A673 (cell line): Measurements from ENCODE around the gene MINDY4. TPM values are rescaled to one million over a fixed set of nuclear protein-coding genes. Genes with fewer than 3 reads are reported as not detected.

Experiments used
- BruUV-seq: library from RNA; stranded (reverse); fragments of 400-500 nt; replicated peaks from 2 replicates; lab custom pipeline; 2021; lab: Mats Ljungman, UMichigan
- CTCF ChIA-PET: fragments of 300-600 bp; sonication (Branson Sonifier 250); formaldehyde crosslinking; loops from one replicate; lab custom pipeline; 2022; ENCODE audit warnings: antibody characterized with exemption; lab: Charles Lee
- POLR2A ChIA-PET: fragments of 300-600 bp; sonication (Branson Sonifier 250); formaldehyde crosslinking; loops from one replicate; lab custom pipeline; 2022; ENCODE audit warnings: antibody characterized with exemption; ENCODE audit not compliant: low non-redundant PET; lab: Charles Lee
- DNase-seq: peaks from one replicate; pipeline ENCODE4 v3.0.0-alpha.2; 2015; ENCODE audit warnings: low spot score
- H3K27ac ChIP-seq: fragments of 200-600 bp; sonication (generic); 2 replicates; pipeline ENCODE4 v1.5.1; 2016; ENCODE audit warnings: mixed run types, low read depth, mild to moderate bottlenecking, mixed read lengths, antibody characterized with exemption, low read length; ENCODE audit not compliant: poor library complexity, severe bottlenecking
- H3K27me3 ChIP-seq: fragments of 200-600 bp; sonication (generic); replicated peaks from 2 replicates; pipeline ENCODE4 v1.6.1; 2017; ENCODE audit warnings: mixed run types, low read depth, mild to moderate bottlenecking, mixed read lengths, antibody characterized with exemption, low read length; ENCODE audit not compliant: insufficient read depth, poor library complexity
- H3K36me3 ChIP-seq: fragments of 200-600 bp; sonication (generic); 2 replicates; pipeline ENCODE4 v1.6.1; 2016; ENCODE audit warnings: mixed run types, mild to moderate bottlenecking, mixed read lengths, antibody characterized with exemption, low read length; ENCODE audit not compliant: insufficient read depth, poor library complexity, severe bottlenecking
- H3K4me1 ChIP-seq: fragments of 200-600 bp; sonication (generic); 2 replicates; pipeline ENCODE4 v1.6.1; 2017; ENCODE audit warnings: mixed run types, mild to moderate bottlenecking, mixed read lengths, antibody characterized with exemption, low read length; ENCODE audit not compliant: insufficient read depth, poor library complexity, severe bottlenecking
- H3K4me3 ChIP-seq: fragments of 200-600 bp; sonication (generic); 2 replicates; pipeline ENCODE4 v1.5.1; 2016; ENCODE audit warnings: low read depth, mixed run types, mild to moderate bottlenecking, mixed read lengths, low read length; ENCODE audit not compliant: poor library complexity, severe bottlenecking
- H3K9me3 ChIP-seq: fragments of 200-600 bp; sonication (generic); 2 replicates; pipeline ENCODE4 v1.6.1; 2016; ENCODE audit warnings: mixed run types, low read depth, mild to moderate bottlenecking, mixed read lengths, antibody characterized with exemption, low read length; ENCODE audit not compliant: poor library complexity, severe bottlenecking
- CTCF ChIP-seq: fragments of 300-800, 200-600 bp; sonication (generic); conservative IDR thresholded peaks from 2 replicates; pipeline ENCODE4 v1.5.1; 2017; ENCODE audit warnings: low read depth, mild to moderate bottlenecking, antibody characterized with exemption, low read length, moderate library complexity, mixed read lengths
- EZH2 ChIP-seq: fragments of 200-600 bp; sonication (generic); IDR thresholded peaks from 2 replicates; pipeline ENCODE4 v1.6.1; 2017; ENCODE audit warnings: borderline replicate concordance, low read depth, mild to moderate bottlenecking, mixed read lengths, antibody characterized with exemption, low read length; ENCODE audit not compliant: poor library complexity, severe bottlenecking
- intact Hi-C: fragments of 100-400 bp; cut with micrococcal nuclease; formaldehyde crosslinking; loops from one replicate; pipeline ENCODE4 v1.10.0; 2022; ENCODE audit not compliant: unreplicated experiment
- total RNA-seq: library from RNA; stranded (reverse); gene quantifications from 2 replicates; pipeline ENCODE4 v1.2.3, GENCODE V29; 2021

MINDY4 gene
- total RNA-seq, 1 experiment from 2014 or later: 3.8 TPM

GRCh38 chr7:30752484-30752883 is 18.7 kb upstream of the MINDY4 start:
- Histone ChIP-seq H3K4me1 (no peaks in the 10 kb centered on the region), H3K36me3 (no peaks in the 10 kb centered on the region), H3K27me3 (no peaks in the 10 kb centered on the region), H3K27ac (no peak overlapping the region), H3K4me3 (no peak overlapping the region), H3K9me3 (no peaks in the 10 kb centered on the region)
- TF ChIP-seq EZH2 (no peak), CTCF (no peak)
- intact Hi-C loops: no loop called here
- no peak for DNase-seq
- CTCF ChIA-PET: no interaction called here
- POLR2A ChIA-PET: no interaction called here
- BruUV-seq: no TSS peak

- Histone ChIP-seq H3K4me1 (no peaks in the 10 kb centered on the region), H3K27me3 (no peaks in the 10 kb centered on the region), H3K27ac (no peak overlapping the region), H3K4me3 (no peak overlapping the region), H3K9me3 (no peaks in the 10 kb centered on the region), H3K36me3 (no peaks in the 10 kb centered on the region)
- POLR2A ChIA-PET: no interaction called here
- TF ChIP-seq EZH2 (no peak), CTCF (no peak)
- intact Hi-C loops: no loop called here
- no TSS peak for BruUV-seq
- DNase-seq: no peak
- CTCF ChIA-PET: no interaction called here
Observed at GRCh38 chr7:30752979-30753378, 18.2 kb upstream of the MINDY4 start.

- CTCF ChIA-PET: no interaction called here
- H3K27ac ChIP-seq: no peak overlapping the region
- POLR2A ChIA-PET: no interaction called here
Observed at GRCh38 chr7:30754315-30754877, 16.8 kb upstream of the MINDY4 start.

More at GRCh38 chr7:30754315-30754877, 16.8 kb upstream of the MINDY4 start:
- H3K27me3 ChIP-seq: no peaks in the 10 kb centered on the region
- H3K36me3 ChIP-seq: no peaks in the 10 kb centered on the region
- no peak overlapping the region for H3K4me3 ChIP-seq
- H3K4me1 ChIP-seq: no peaks in the 10 kb centered on the region
- intact Hi-C loops: no loop called here
- no peaks in the 10 kb centered on the region for H3K9me3 ChIP-seq
- BruUV-seq: no TSS peak
- TF ChIP-seq CTCF: no peak
- no peak for TF ChIP-seq EZH2
- no peak for DNase-seq
